A549 (cell line): ENCODE results near the gene GCKR.
"Not testable (repeated sequence)": the region's sequence is repeated elsewhere in the genome, so short reads cannot be mapped to it uniquely, and the experiment has no call there.

ENCODE experiments used
- CHD2 ChIP-seq: fragments of 150-350 bp; IDR thresholded peaks from 2 replicates; pipeline ENCODE4 v1.6.1; 2014; ENCODE audit warnings: low read length; ENCODE audit not compliant: partially characterized antibody
- HDAC2 ChIP-seq: fragments of 200-600 bp; sonication (generic); IDR thresholded peaks from 2 replicates; pipeline ENCODE4 v1.6.1; 2016
- POLR2A ChIP-seq: IDR thresholded peaks from 2 replicates; pipeline ENCODE4 v1.6.1; 2012; ENCODE audit warnings: mild to moderate bottlenecking, low read length
- RAD21 ChIP-seq, 2 experiments: fragments of >200 bp in 1 of 2; sonication (Bioruptor Twin) in 1 of 2; formaldehyde crosslinking in 1 of 2; IDR thresholded peaks in 1 of 2; conservative IDR thresholded peaks in 1 of 2; 2 replicates in 1 of 2; 3 replicates in 1 of 2; pipeline ENCODE4 v1.6.1; 2012 to 2018; ENCODE audit warnings: inconsistent platforms in 1 of 2
- TF ChIP-seq, protein P1 (sequence below): fragments of 450-650 bp; IDR thresholded peaks from 2 replicates; pipeline ENCODE4 v1.6.1; 2014; ENCODE audit warnings: antibody characterized with exemption
- TF ChIP-seq, protein P2 (sequence below): fragments of >200 bp; sonication (Bioruptor Twin); formaldehyde crosslinking; IDR thresholded peaks from 3 replicates; pipeline ENCODE4 v1.5.1; 2016
- TF ChIP-seq, protein P3 (sequence below): IDR thresholded peaks from 2 replicates; pipeline ENCODE4 v1.6.1; 2012

DNA sequence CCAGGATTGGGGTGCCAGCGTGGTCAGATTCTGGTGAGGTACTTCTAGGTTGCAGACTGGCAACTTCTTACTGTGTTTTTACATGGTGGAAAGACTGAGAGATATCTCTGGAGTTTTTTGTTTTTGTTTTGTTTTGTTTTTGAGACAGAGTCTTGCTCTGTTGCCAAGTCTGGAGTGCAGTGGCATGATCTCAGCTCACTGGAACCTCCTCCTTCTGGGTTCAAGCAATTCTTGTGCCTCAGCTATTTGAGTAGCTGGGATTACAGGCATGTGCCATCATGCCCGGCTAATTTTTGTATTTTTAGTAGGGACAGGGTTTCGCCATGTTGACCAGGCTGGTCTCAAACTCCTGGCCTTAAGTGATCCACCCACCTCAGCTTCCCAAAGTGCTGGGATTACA, 57.8 kb downstream of the GCKR start:
- TF ChIP-seq HDAC2; RAD21 (conservative IDR thresholded peaks at IDR 0.05 in 1 of 2, IDR thresholded peaks at IDR 0.05 in 1 of 2); POLR2A; CHD2: not testable (repeated sequence)
- TF ChIP-seq, protein P1, sequence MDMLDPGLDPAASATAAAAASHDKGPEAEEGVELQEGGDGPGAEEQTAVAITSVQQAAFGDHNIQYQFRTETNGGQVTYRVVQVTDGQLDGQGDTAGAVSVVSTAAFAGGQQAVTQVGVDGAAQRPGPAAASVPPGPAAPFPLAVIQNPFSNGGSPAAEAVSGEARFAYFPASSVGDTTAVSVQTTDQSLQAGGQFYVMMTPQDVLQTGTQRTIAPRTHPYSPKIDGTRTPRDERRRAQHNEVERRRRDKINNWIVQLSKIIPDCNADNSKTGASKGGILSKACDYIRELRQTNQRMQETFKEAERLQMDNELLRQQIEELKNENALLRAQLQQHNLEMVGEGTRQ, result not testable (repeated sequence)
- TF ChIP-seq, protein P2, sequence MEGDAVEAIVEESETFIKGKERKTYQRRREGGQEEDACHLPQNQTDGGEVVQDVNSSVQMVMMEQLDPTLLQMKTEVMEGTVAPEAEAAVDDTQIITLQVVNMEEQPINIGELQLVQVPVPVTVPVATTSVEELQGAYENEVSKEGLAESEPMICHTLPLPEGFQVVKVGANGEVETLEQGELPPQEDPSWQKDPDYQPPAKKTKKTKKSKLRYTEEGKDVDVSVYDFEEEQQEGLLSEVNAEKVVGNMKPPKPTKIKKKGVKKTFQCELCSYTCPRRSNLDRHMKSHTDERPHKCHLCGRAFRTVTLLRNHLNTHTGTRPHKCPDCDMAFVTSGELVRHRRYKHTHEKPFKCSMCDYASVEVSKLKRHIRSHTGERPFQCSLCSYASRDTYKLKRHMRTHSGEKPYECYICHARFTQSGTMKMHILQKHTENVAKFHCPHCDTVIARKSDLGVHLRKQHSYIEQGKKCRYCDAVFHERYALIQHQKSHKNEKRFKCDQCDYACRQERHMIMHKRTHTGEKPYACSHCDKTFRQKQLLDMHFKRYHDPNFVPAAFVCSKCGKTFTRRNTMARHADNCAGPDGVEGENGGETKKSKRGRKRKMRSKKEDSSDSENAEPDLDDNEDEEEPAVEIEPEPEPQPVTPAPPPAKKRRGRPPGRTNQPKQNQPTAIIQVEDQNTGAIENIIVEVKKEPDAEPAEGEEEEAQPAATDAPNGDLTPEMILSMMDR, result not testable (repeated sequence)
- TF ChIP-seq, protein P3, sequence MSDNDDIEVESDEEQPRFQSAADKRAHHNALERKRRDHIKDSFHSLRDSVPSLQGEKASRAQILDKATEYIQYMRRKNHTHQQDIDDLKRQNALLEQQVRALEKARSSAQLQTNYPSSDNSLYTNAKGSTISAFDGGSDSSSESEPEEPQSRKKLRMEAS, result not testable (repeated sequence)
